Measurements from ENCODE around the gene HBP1. TPM values are rescaled to one million over a fixed set of nuclear protein-coding genes. Genes with fewer than 3 reads are reported as not detected.

HBP1 gene
- total RNA-seq, 4 donors from 2014 or later = 92.2 to 153 (median 114) TPM

- no peak for TF ChIP-seq CTCF (IDR thresholded peaks at IDR 0.05)
- DNase-seq (ENCODE audit: low spot score) = no peak
- ATAC-seq (ENCODE audit: low FRiP score) = no peak
Observed at GRCh38 chr7:107203607-107204006, 34.8 kb downstream of the HBP1 start.

- no peak for TF ChIP-seq CTCF (IDR thresholded peaks at IDR 0.05)
- ATAC-seq (ENCODE audit: low FRiP score) = no peak
Observed at GRCh38 chr7:107206136-107206535, 37.3 kb downstream of the HBP1 start.

GRCh38 chr7:107206706-107207105, 37.9 kb downstream of the HBP1 start:
- no peak for TF ChIP-seq CTCF (IDR thresholded peaks at IDR 0.05)
- DNase-seq (ENCODE audit: low spot score) = no peak
- no peak for ATAC-seq (ENCODE audit: low FRiP score)

More at GRCh38 chr7:107206136-107206535, 37.3 kb downstream of the HBP1 start:
- DNase-seq (ENCODE audit: low spot score) = no peak

GRCh38 chr7:107207459-107207858, 38.7 kb downstream of the HBP1 start:
- no peak for ATAC-seq (ENCODE audit: low FRiP score)
- no peak for DNase-seq (ENCODE audit: low spot score)
- no peak for TF ChIP-seq CTCF (IDR thresholded peaks at IDR 0.05)

GRCh38 chr7:107208024-107208521, 39.3 kb downstream of the HBP1 start:
- ATAC-seq (ENCODE audit: low FRiP score) (peak; percentile 21), DNase-seq (ENCODE audit: low spot score) (no peak)
- no peak for TF ChIP-seq CTCF (IDR thresholded peaks at IDR 0.05)

- TF ChIP-seq CTCF (IDR thresholded peaks at IDR 0.05) = no peak
- DNase-seq (ENCODE audit: low spot score) (no peak), ATAC-seq (ENCODE audit: low FRiP score) (no peak)
Observed at GRCh38 chr7:107208563-107208962, 39.8 kb downstream of the HBP1 start.

- DNase-seq (ENCODE audit: low spot score) (no peak), ATAC-seq (ENCODE audit: low FRiP score) (no peak)
- TF ChIP-seq CTCF (IDR thresholded peaks at IDR 0.05) = no peak
Observed at GRCh38 chr7:107209565-107209964, 40.8 kb downstream of the HBP1 start.

All from omental fat pad (tissue), 4 donors.